ENCODE data around the gene JAKMIP1. TPM values are rescaled to one million over a fixed set of nuclear protein-coding genes. Genes with fewer than 3 reads are reported as not detected.

JAKMIP1 gene
- total RNA-seq, 1 donor from 2014 or later: not detected

DNA sequence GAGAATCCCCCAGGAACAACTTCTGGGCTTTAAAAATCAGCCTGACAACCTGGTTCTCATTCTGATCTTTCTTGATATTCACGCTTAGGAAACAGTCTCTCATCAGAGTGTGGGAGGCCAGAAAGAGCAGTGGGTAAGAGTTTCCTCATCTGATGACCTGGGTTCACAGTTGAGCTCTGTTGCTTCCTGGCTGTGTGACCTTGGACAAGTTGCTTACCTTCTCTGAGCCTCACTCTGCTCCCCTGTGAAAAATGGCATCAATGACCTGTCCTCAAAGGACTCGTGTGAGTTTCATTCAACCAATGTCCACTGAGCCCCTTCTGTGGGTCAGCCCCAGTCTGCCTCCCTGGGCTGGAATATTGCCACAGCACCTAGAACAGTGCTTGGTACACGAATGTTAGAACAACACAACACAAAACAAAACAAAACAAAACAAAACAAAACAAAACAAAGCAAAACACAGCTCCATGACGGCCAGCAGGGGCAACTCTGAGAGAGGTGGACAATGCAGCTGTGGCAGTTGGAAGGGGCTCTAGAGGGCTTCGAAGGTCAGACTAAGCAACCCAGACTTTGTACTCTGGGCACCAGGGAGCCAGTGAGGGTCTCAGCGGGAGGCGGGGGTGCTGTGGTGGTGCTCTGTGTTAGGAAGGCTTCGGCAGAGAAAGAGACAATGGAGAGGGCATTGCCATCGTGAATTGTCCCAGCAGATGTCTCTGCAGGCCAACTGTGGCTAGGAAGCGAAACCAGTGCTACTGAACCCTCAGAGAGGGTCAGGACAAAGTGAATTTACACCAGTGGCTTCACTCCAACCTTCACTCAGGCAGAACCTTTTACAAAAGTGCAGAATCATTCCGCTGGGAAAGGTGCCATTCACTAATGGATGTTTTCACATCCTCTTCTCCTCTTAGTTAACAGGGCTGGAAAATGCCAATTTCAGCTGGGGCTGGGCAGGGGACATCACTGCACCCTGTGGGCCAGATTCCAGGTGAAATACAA lies 167.8 kb downstream of the JAKMIP1 start:
- intact Hi-C loops (cut with DNase I): no loop called here
- no peak for DNase-seq (ENCODE audit: low spot score)

DNA sequence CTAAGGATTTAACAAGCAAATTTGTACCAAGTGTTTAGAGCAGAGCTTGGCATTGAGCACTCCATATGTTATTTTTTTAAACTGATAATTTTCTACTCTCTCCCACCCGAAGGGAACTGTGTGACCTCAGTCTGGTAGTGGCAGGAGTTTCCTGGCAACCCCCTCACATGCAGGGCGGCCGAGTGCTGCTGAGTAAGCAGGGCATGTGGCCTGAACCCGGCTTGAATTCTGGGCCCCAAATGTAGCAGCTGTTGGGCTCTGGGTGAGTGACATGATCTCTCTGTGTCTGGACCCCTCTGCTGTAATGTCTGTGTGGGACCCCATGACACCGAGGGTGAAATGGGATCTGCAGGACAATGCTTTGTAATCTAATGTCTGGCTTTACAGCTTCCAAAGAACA lies 168.5 kb downstream of the JAKMIP1 start:
- DNase-seq (ENCODE audit: low spot score): no peak
- intact Hi-C loops (cut with DNase I): no loop called here

DNA sequence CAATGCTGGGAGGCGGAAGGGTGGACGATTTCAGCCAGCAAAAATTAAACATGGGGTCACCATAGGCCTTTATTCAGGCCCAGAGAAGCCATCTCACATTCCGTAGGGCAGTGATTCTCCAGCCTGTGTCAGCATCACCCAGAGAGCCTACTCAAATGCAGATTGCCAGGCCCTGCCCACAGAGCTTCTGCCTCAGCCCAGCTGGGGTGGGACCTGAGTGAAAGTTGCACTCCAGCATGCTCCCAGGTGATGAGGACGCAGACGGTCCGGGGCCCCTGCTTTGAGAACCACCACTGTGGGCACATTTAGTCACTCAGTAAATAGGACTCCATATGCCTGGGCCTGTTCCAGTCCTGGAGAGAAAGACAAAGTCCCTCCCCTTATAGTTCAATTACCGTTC lies 169.7 kb downstream of the JAKMIP1 start:
- intact Hi-C loops (cut with DNase I): no loop called here
- DNase-seq (ENCODE audit: low spot score): no peak

GRCh38 chr4:6029254-6029653 lies 171.1 kb downstream of the JAKMIP1 start:
- DNase-seq (ENCODE audit: low spot score): no peak
- intact Hi-C loops (cut with DNase I): no loop called here

GRCh38 chr4:6028168-6028567 lies 172.2 kb downstream of the JAKMIP1 start:
- intact Hi-C loops (cut with DNase I): no loop called here
- DNase-seq (ENCODE audit: low spot score): no peak

DNA sequence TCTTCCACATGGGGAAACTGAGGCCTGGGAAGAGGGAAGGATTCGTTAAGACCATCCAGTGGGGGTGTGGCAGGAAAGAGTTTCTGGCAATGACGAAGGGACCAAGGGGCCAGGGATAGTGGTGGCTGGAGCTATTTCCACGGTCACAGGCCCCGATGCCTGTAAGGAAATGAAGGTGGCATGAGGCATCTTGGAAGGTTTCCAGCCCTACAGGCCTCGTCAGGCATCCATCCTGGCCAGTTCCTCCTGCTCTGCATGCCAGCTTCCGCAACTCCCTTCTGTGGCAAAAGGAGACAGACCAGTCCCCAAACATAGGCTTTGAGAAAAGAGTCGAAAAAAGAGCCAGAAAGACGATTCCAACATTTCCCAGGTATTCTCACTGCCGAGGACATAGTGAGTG lies 173.0 kb downstream of the JAKMIP1 start:
- no peak for DNase-seq (ENCODE audit: low spot score)
- intact Hi-C loops (cut with DNase I): no loop called here

DNA sequence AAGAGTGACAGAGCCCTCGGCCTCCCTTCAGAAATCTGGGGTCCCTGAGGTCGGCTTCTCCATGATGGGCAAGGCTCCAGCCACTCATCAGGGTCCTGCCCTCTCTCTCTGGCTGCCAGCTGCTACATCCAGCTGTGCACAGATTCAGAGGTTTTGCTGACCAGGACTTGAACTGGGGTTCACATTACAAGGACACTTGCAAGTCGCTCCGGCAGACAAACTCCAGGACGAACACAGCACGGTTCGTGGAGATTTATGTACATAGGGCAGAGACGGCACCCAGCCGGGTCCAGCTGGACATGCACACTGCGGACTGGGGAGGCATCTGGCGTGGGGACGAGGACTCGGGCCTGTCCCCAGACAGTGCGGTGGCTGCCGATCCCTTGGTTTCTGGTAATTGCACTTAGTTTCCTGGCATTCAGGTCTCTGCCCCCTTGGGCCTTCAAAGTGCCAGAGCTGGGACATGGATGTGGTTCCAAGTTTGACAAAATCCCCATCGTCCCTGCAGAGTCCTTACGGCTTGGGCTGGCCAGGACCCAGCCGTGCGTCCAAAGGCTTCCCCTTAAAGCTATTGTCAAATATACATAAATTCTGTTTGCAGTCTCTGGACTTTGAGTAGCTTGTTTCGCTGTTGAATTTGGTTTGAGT lies 175.9 kb downstream of the JAKMIP1 start:
- intact Hi-C loops (cut with DNase I): no loop called here
- no peak for DNase-seq (ENCODE audit: low spot score)

DNA sequence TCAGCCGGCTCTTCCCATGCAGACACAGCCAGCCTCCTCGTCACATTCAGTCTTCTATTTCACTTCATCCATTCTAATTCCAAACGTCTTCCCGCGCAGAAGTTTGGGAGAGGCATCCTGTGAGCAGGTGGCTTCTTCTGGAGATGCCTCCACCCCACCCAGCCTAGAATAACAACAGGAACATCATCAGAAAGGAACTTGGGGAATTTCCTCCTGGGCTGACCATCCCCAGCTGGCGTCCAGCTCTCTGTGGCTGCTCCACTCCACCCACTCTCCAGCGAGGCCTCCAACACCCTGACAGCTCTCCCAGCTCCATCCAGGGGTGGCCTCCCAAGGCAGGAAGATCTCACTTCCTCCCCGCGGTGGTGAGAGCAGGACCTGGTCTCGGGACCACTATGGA lies 176.6 kb downstream of the JAKMIP1 start:
- DNase-seq (ENCODE audit: low spot score): no peak
- intact Hi-C loops (cut with DNase I): no loop called here

- intact Hi-C loops (cut with DNase I): no loop called here
- DNase-seq (ENCODE audit: low spot score): peak; percentile 71
Measured at GRCh38 chr4:6022607-6023288, 177.6 kb downstream of the JAKMIP1 start.

GRCh38 chr4:6021831-6022606 lies 178.3 kb downstream of the JAKMIP1 start:
- intact Hi-C loops (cut with DNase I): no loop called here
- DNase-seq (ENCODE audit: low spot score): peak; percentile 53

DNA sequence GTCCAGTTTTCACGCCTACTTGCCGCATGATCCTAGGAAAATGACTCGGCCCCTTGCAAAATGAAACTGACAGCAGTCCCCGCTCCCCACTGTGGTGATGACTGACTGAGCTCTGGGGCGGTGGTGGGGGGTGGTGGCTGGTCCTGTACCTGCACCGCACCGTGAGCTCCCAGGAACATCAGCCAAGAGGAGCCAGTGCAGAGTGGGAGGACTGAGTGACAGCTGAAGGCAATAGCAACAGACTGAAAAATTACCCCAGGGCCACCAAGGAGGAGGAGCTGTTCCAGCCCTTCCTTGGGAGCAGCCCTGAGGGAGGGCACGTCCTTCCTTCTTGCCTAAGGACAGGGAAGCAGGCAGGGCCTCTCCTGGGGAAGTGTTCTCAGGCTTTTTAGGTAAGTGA lies 179.7 kb downstream of the JAKMIP1 start:
- no peak for DNase-seq (ENCODE audit: low spot score)
- intact Hi-C loops (cut with DNase I): no loop called here

- no peak for DNase-seq (ENCODE audit: low spot score)
- intact Hi-C loops (cut with DNase I): no loop called here
Measured at GRCh38 chr4:6019316-6020263, 180.8 kb downstream of the JAKMIP1 start.

GRCh38 chr4:6018331-6018730 lies 182.0 kb downstream of the JAKMIP1 start, which contains the start of gene C4orf50:
C4orf50 (minus strand) TSS chr4:6018431.
- DNase-seq (ENCODE audit: low spot score): no peak
- intact Hi-C loops (cut with DNase I): no loop called here

DNA sequence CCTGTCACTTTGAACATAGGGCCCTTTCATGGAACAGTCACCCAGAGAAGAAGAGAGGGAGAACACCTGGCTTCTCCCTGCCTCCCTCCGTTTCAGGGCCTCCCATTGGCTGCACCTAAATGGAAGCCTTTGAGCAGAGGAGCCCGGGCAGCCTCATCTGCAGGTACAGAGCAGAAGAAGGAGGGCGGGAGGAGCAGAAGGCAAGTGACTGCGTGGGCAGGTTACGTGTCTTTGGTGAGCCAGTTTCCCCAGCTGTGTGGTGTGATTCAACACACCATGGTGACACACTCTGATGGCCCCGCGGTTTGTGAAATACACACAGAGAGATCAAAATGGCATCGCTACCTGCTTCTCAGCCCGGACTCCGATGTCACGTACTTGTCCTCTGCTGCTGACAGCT lies 182.5 kb downstream of the JAKMIP1 start:
- intact Hi-C loops (cut with DNase I): no loop called here
- no peak for DNase-seq (ENCODE audit: low spot score)

DNA sequence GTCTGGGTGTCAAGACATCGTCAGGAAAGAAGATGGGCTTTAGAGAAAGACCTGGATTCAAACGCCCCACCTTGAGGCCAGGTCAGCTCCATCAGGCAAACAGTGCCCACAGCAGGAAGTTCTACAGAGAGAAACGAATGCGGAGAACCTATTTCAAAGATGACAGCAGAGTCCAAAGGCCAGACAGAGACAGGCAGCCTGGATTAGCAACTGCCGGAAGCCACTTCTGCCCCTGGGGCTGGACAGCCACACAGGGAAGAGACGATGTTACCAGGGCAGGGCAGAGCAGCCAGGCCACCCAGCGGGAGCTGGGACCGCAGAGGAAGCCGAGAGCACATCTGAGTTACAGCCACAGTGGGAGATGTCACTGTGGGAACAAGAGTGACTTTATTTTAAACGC lies 183.3 kb downstream of the JAKMIP1 start:
- no peak for DNase-seq (ENCODE audit: low spot score)
- intact Hi-C loops (cut with DNase I): no loop called here

DNA sequence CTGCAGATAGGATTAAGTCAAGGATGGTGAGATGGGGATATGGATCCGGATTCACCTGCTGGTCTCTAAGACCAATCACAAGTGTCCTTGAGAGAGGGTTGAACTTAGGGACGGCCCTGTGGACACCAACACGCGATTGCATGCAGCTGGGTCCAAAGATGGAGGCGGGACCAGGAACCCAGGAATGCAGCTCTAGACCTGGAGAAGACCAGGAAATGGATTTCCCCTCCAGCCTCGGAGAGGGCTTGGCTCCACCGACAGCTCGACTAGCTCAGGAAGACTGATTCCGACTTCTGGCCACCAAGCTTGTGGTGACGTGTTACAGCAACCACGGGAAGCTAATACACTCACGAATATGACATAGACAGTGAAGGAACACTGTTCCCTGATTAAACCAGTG lies 186.8 kb downstream of the JAKMIP1 start:
- no peak for DNase-seq (ENCODE audit: low spot score)
- intact Hi-C loops (cut with DNase I): no loop called here

GRCh38 chr4:6012200-6012599 lies 188.1 kb downstream of the JAKMIP1 start:
- no peak for DNase-seq (ENCODE audit: low spot score)
- intact Hi-C loops (cut with DNase I): no loop called here

DNA sequence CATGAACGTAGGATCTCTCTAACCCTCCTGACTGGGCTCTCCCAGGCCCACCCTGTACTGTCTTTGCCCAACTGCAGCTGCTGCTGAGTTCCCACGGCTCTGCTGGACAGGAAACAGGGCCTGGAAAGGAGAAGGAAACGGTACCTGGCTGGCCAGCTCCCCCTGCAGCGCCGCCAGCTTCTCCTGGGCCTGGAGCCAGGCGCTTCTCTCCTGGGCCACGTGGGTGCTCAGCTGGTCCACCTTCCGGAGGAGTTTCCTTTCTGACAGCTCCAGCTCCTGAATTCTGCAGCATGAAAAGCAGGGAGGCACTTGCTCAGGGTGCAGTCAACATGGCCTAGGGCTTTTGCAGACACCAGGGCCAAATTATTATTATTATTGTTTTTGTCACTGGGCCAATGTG lies 188.7 kb downstream of the JAKMIP1 start:
- DNase-seq (ENCODE audit: low spot score): no peak
- intact Hi-C loops (cut with DNase I): no loop called here

DNA sequence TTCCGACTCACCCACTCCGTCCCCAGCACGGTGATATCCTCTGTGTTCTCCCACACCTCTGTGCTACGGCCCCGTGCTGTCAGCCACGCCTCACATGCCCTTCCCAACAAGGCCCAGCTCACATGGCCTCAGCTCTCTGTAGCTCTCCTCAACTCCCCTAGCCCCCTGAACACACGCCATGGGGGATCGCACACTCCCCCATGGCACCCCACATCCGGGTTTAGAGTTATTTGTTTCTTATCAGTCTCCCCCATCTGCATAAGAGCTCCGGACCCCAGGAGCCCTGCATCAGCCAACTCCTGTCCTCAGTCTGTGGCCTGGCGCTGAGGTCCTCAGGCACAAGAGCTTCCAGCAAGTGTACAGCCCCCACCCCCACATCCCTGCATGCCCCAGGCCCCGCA lies 189.1 kb downstream of the JAKMIP1 start:
- intact Hi-C loops (cut with DNase I): no loop called here
- no peak for DNase-seq (ENCODE audit: low spot score)

Measured in cardiac septum (tissue), 1 donor.